Astrocyte (in vitro differentiated cells and primary cell): ENCODE measurements around the gene DDX50. TPM values are rescaled to one million over a fixed set of nuclear protein-coding genes. Genes with fewer than 3 reads are reported as not detected.
A peak's percentile ranks its signal among the peaks of the same experiment; 100 is the strongest.
"Not testable (repeated sequence)": the region's sequence is repeated elsewhere in the genome, so short reads cannot be mapped to it uniquely, and the experiment has no call there.

Source experiments
- DNase-seq: peaks from one replicate; pipeline ENCODE4 v3.0.0-alpha.2; 2010; ENCODE audit warnings: low read depth
- FAIRE-seq: peaks from 2 replicates; lab custom pipeline; 2011; peaks lifted over from hg19 to GRCh38; lab: Jason Lieb, UNC
- H2AFZ ChIP-seq: 2 replicates; pipeline ENCODE4 v1.6.0; 2012; ENCODE audit warnings: low read depth, low read length, inconsistent platforms
- H3K27ac ChIP-seq: 2 replicates; pipeline ENCODE4 v1.5.1; 2011; ENCODE audit warnings: low read depth, low read length, inconsistent platforms
- H3K27me3 ChIP-seq: 2 replicates; pipeline ENCODE4 v1.6.0; 2011; ENCODE audit warnings: low read length, inconsistent platforms; ENCODE audit not compliant: insufficient read depth
- H3K36me3 ChIP-seq: 2 replicates; pipeline ENCODE4 v1.5.1; 2011; ENCODE audit warnings: low read length, inconsistent platforms; ENCODE audit not compliant: insufficient read depth
- H3K4me1 ChIP-seq: 2 replicates; pipeline ENCODE4 v1.5.1; 2011; ENCODE audit warnings: low read length, inconsistent platforms; ENCODE audit not compliant: insufficient read depth
- H3K4me2 ChIP-seq: 2 replicates; pipeline ENCODE4 v1.6.0; 2012; ENCODE audit warnings: low read length, inconsistent platforms
- H3K4me3 ChIP-seq: 2 replicates; pipeline ENCODE4 v1.5.1; 2011; ENCODE audit warnings: low read depth, mild to moderate bottlenecking, low read length, inconsistent platforms; ENCODE audit not compliant: insufficient read depth
- H3K79me2 ChIP-seq: 2 replicates; pipeline ENCODE4 v1.6.0; 2012; ENCODE audit warnings: mild to moderate bottlenecking, low read length, inconsistent platforms; ENCODE audit not compliant: insufficient read depth
- H3K9ac ChIP-seq: 2 replicates; pipeline ENCODE4 v1.6.0; 2012; ENCODE audit warnings: mild to moderate bottlenecking, low read length, inconsistent platforms
- H3K9me3 ChIP-seq: 2 replicates; pipeline ENCODE4 v1.5.1; 2012; ENCODE audit warnings: low read depth, mild to moderate bottlenecking, low read length, inconsistent platforms; ENCODE audit not compliant: insufficient read depth
- H4K20me1 ChIP-seq: 2 replicates; pipeline ENCODE4 v1.6.0; 2012; ENCODE audit warnings: low read length, inconsistent platforms; ENCODE audit not compliant: insufficient read depth
- H3K27ac Mint-ChIP-seq: one replicate; pipeline ENCODE4 v1.8.0; 2021; ENCODE audit warnings: mild to moderate bottlenecking, mixed read lengths; ENCODE audit not compliant: unreplicated experiment
- H3K27me3 Mint-ChIP-seq: one replicate; pipeline ENCODE4 v1.8.0; 2021; ENCODE audit warnings: low read depth, mixed read lengths; ENCODE audit not compliant: unreplicated experiment
- H3K36me3 Mint-ChIP-seq: one replicate; pipeline ENCODE4 v1.8.0; 2021; ENCODE audit warnings: low read depth, mixed read lengths; ENCODE audit not compliant: unreplicated experiment
- H3K4me1 Mint-ChIP-seq: one replicate; pipeline ENCODE4 v1.8.0; 2021; ENCODE audit warnings: low read depth, mixed read lengths; ENCODE audit not compliant: unreplicated experiment
- H3K4me3 Mint-ChIP-seq: one replicate; pipeline ENCODE4 v1.8.0; 2021; ENCODE audit warnings: mild to moderate bottlenecking, moderate library complexity, mixed read lengths; ENCODE audit not compliant: unreplicated experiment
- H3K9me3 Mint-ChIP-seq: one replicate; pipeline ENCODE4 v1.8.0; 2021; ENCODE audit warnings: mild to moderate bottlenecking, mixed read lengths; ENCODE audit not compliant: unreplicated experiment
- CTCF ChIP-seq: IDR thresholded peaks from 2 replicates; pipeline ENCODE4 v1.5.1; 2011; ENCODE audit warnings: low read depth, mild to moderate bottlenecking, inconsistent platforms, low read length, moderate library complexity; ENCODE audit not compliant: insufficient read depth
- EZH2 ChIP-seq: IDR thresholded peaks from 2 replicates; pipeline ENCODE4 v1.6.1; 2012; ENCODE audit warnings: mild to moderate bottlenecking, low read length, inconsistent platforms; ENCODE audit not compliant: insufficient read depth
- total RNA-seq: library from RNA; stranded (reverse); gene quantifications from 2 replicates; pipeline ENCODE4 v1.2.1, GENCODE V29; 2021

DDX50 gene
- total RNA-seq, 1 donor from 2014 or later, result 34.2 TPM

GRCh38 chr10:68938884-68939283, 37.8 kb downstream of the DDX50 start:
- no peaks in the 10 kb centered on the region for H3K9me3 ChIP-seq
- peaks cover 31% of the 10 kb centered on the region for H3K36me3 ChIP-seq
- Mint-ChIP-seq H3K27me3 (no peaks in the 10 kb centered on the region), H3K36me3 (peaks cover 1% of the 10 kb centered on the region), H3K4me1 (no peaks in the 10 kb centered on the region), H3K4me3 (no peak overlapping the region), H3K9me3 (no peaks in the 10 kb centered on the region), H3K27ac (peak overlapping the region; percentile 34)
- peaks cover 3% of the 10 kb centered on the region for H4K20me1 ChIP-seq
- no peak overlapping the region for H3K4me2 ChIP-seq
- no peaks in the 10 kb centered on the region for H3K4me1 ChIP-seq
- no peak overlapping the region for H3K27ac ChIP-seq
- TF ChIP-seq CTCF (no peak), EZH2 (no peak)
- H2AFZ ChIP-seq, result no peak overlapping the region
- no peak overlapping the region for H3K4me3 ChIP-seq
- no peak overlapping the region for H3K9ac ChIP-seq
- FAIRE-seq (no peak), DNase-seq (no peak)
- H3K79me2 ChIP-seq, result peaks cover 10% of the 10 kb centered on the region
- H3K27me3 ChIP-seq, result no peaks in the 10 kb centered on the region

GRCh38 chr10:68940917-68941316, 39.8 kb downstream of the DDX50 start:
- H3K27me3 Mint-ChIP-seq, FAIRE-seq, H3K4me3 ChIP-seq, H2AFZ ChIP-seq, H3K9ac ChIP-seq, H3K4me3 Mint-ChIP-seq, H3K4me1 ChIP-seq, H3K9me3 ChIP-seq, H3K27ac Mint-ChIP-seq, H3K27me3 ChIP-seq, H4K20me1 ChIP-seq, H3K79me2 ChIP-seq, H3K27ac ChIP-seq, H3K4me1 Mint-ChIP-seq, H3K9me3 Mint-ChIP-seq, H3K36me3 Mint-ChIP-seq, DNase-seq, H3K4me2 ChIP-seq: not testable (repeated sequence)
- H3K36me3 ChIP-seq, result peaks cover 25% of the 10 kb centered on the region

- no peaks in the 10 kb centered on the region for H3K27me3 Mint-ChIP-seq
- Histone ChIP-seq H3K4me1 (no peaks in the 10 kb centered on the region), H3K9ac (no peak overlapping the region), H3K27ac (no peak overlapping the region), H3K4me3 (no peak overlapping the region), H3K27me3 (no peaks in the 10 kb centered on the region), H4K20me1 (peaks cover 6% of the 10 kb centered on the region), H3K36me3 (peaks cover 30% of the 10 kb centered on the region), H2AFZ (no peak overlapping the region), H3K4me2 (no peak overlapping the region), H3K79me2 (no peaks in the 10 kb centered on the region), H3K9me3 (no peaks in the 10 kb centered on the region)
- H3K9me3 Mint-ChIP-seq, result no peaks in the 10 kb centered on the region
- no peak for DNase-seq
- TF ChIP-seq EZH2 (no peak), CTCF (no peak)
- H3K4me1 Mint-ChIP-seq, result no peaks in the 10 kb centered on the region
- H3K36me3 Mint-ChIP-seq, result peaks cover 4% of the 10 kb centered on the region
- no peak overlapping the region for H3K27ac Mint-ChIP-seq
- no peak overlapping the region for H3K4me3 Mint-ChIP-seq
- no peak for FAIRE-seq
Observed at GRCh38 chr10:68950598-68950997, 49.5 kb downstream of the DDX50 start.
